ENCODE measurements around the gene SFXN3. TPM values are rescaled to one million over a fixed set of nuclear protein-coding genes. Genes with fewer than 3 reads are reported as not detected.

Gene SFXN3
- total RNA-seq, 1 experiment from 2014 or later: 27.5 TPM

- Mint-ChIP-seq H3K27me3 (ENCODE audit: unreplicated experiment) (peaks cover 58% of the 10 kb centered on the region), H3K36me3 (ENCODE audit: insufficient read depth, unreplicated experiment) (no peaks in the 10 kb centered on the region), H3K27ac (ENCODE audit: unreplicated experiment) (no peak overlapping the region), H3K4me1 (ENCODE audit: low read depth, unreplicated experiment) (peaks cover 8% of the 10 kb centered on the region), H3K4me3 (ENCODE audit: low read depth, unreplicated experiment) (no peak overlapping the region), H3K9me3 (ENCODE audit: low read depth, unreplicated experiment) (no peaks in the 10 kb centered on the region)
- no peak for DNase-seq
- TF ChIP-seq CTCF (IDR thresholded peaks at IDR 0.05; ENCODE audit: unreplicated experiment): no peak
- no TSS peak for BruUV-seq (replicated peaks)
- CTCF ChIA-PET: no interaction called here
- intact Hi-C loops (cut with micrococcal nuclease; ENCODE audit: unreplicated experiment): no loop called here
Measured at GRCh38 chr10:101072923-101073322, 41.9 kb downstream of the SFXN3 start.

GRCh38 chr10:101073631-101074030 lies 42.6 kb downstream of the SFXN3 start:
- Mint-ChIP-seq H3K4me1 (ENCODE audit: low read depth, unreplicated experiment) (peaks cover 8% of the 10 kb centered on the region), H3K36me3 (ENCODE audit: insufficient read depth, unreplicated experiment) (no peaks in the 10 kb centered on the region), H3K27me3 (ENCODE audit: unreplicated experiment) (peaks cover 65% of the 10 kb centered on the region), H3K27ac (ENCODE audit: unreplicated experiment) (no peak overlapping the region), H3K4me3 (ENCODE audit: low read depth, unreplicated experiment) (no peak overlapping the region), H3K9me3 (ENCODE audit: low read depth, unreplicated experiment) (no peaks in the 10 kb centered on the region)
- no peak for DNase-seq
- CTCF ChIA-PET: interaction anchor here (1.0 kb wide), 1 partner anchor 68 kb away, joined by 4 read pairs; no protein-coding TSS in a partner anchor
- no peak for TF ChIP-seq CTCF (IDR thresholded peaks at IDR 0.05; ENCODE audit: unreplicated experiment)
- intact Hi-C loops (cut with micrococcal nuclease; ENCODE audit: unreplicated experiment): no loop called here
- BruUV-seq (replicated peaks): no TSS peak

- Mint-ChIP-seq H3K9me3 (ENCODE audit: low read depth, unreplicated experiment) (no peaks in the 10 kb centered on the region), H3K4me1 (ENCODE audit: low read depth, unreplicated experiment) (peaks cover 8% of the 10 kb centered on the region), H3K27me3 (ENCODE audit: unreplicated experiment) (peaks cover 87% of the 10 kb centered on the region), H3K27ac (ENCODE audit: unreplicated experiment) (no peak overlapping the region), H3K36me3 (ENCODE audit: insufficient read depth, unreplicated experiment) (peaks cover under 1% of the 10 kb centered on the region), H3K4me3 (ENCODE audit: low read depth, unreplicated experiment) (no peak overlapping the region)
- DNase-seq: no peak
- CTCF ChIA-PET: interaction anchor here (0.7 to 1.0 kb wide), 2 partner anchors 9 to 26 kb away, joined by 3 to 4 read pairs; no protein-coding TSS in a partner anchor
- no TSS peak for BruUV-seq (replicated peaks)
- intact Hi-C loops (cut with micrococcal nuclease; ENCODE audit: unreplicated experiment): no loop called here
- no peak for TF ChIP-seq CTCF (IDR thresholded peaks at IDR 0.05; ENCODE audit: unreplicated experiment)
Measured at GRCh38 chr10:101075775-101076174, 44.7 kb downstream of the SFXN3 start.

GRCh38 chr10:101076630-101077029 lies 45.6 kb downstream of the SFXN3 start:
- CTCF ChIA-PET: interaction anchor here (0.5 to 1.0 kb wide), 2 partner anchors 10 to 262 kb away, joined by 3 read pairs; no protein-coding TSS in a partner anchor
- no peak for TF ChIP-seq CTCF (IDR thresholded peaks at IDR 0.05; ENCODE audit: unreplicated experiment)
- intact Hi-C loops (cut with micrococcal nuclease; ENCODE audit: unreplicated experiment): no loop called here
- peaks cover 3% of the 10 kb centered on the region for H3K36me3 Mint-ChIP-seq (ENCODE audit: insufficient read depth, unreplicated experiment)
- H3K27me3 Mint-ChIP-seq (ENCODE audit: unreplicated experiment): peaks cover 93% of the 10 kb centered on the region
- H3K9me3 Mint-ChIP-seq (ENCODE audit: low read depth, unreplicated experiment): no peaks in the 10 kb centered on the region
- DNase-seq: no peak
- H3K4me3 Mint-ChIP-seq (ENCODE audit: low read depth, unreplicated experiment): no peak overlapping the region
- BruUV-seq (replicated peaks): no TSS peak
- no peak overlapping the region for H3K27ac Mint-ChIP-seq (ENCODE audit: unreplicated experiment)
- H3K4me1 Mint-ChIP-seq (ENCODE audit: low read depth, unreplicated experiment): peaks cover 8% of the 10 kb centered on the region

Measured in Calu3 (cell line).